GM19463 (cell line): Measurements from ENCODE around the gene NRG2.

Source experiments
- ATAC-seq: cut with Tn5 transposase; IDR thresholded peaks from one replicate; pipeline ENCODE4 v1.9.1; 2021; ENCODE audit warnings: mild to moderate bottlenecking, moderate library complexity; ENCODE audit not compliant: unreplicated experiment

The NRG2 gene

GRCh38 chr5:139910901-139911300, 132.2 kb downstream of the NRG2 start:
- no peak for ATAC-seq

GRCh38 chr5:139910036-139910435, 133.1 kb downstream of the NRG2 start:
- ATAC-seq, result no peak

GRCh38 chr5:139908749-139909148, 134.3 kb downstream of the NRG2 start:
- ATAC-seq, result no peak

- no peak for ATAC-seq
Measured at GRCh38 chr5:139906661-139907060, 136.4 kb downstream of the NRG2 start.

- ATAC-seq, result no peak
Measured at GRCh38 chr5:139904816-139905661, 138.1 kb downstream of the NRG2 start.

GRCh38 chr5:139904566-139904815, 138.6 kb downstream of the NRG2 start:
- ATAC-seq, result no peak

- peak; percentile 52 for ATAC-seq
Measured at GRCh38 chr5:139903795-139904565, 139.1 kb downstream of the NRG2 start.

- no peak for ATAC-seq
Measured at GRCh38 chr5:139903450-139903794, 139.7 kb downstream of the NRG2 start.

GRCh38 chr5:139901986-139902385, 141.1 kb downstream of the NRG2 start:
- ATAC-seq, result no peak

- no peak for ATAC-seq
Measured at GRCh38 chr5:139901251-139901575, 141.9 kb downstream of the NRG2 start.

- no peak for ATAC-seq
Measured at GRCh38 chr5:139900546-139901250, 142.4 kb downstream of the NRG2 start.

GRCh38 chr5:139898981-139899380, 144.1 kb downstream of the NRG2 start:
- ATAC-seq, result no peak

- no peak for ATAC-seq
Measured at GRCh38 chr5:139897982-139898381, 145.1 kb downstream of the NRG2 start.

- no peak for ATAC-seq
Measured at GRCh38 chr5:139897342-139897741, 145.8 kb downstream of the NRG2 start.

- ATAC-seq, result no peak
Measured at GRCh38 chr5:139896718-139897117, 146.4 kb downstream of the NRG2 start.

GRCh38 chr5:139895647-139896046, 147.5 kb downstream of the NRG2 start:
- ATAC-seq, result no peak

- ATAC-seq, result no peak
Measured at GRCh38 chr5:139895046-139895445, 148.1 kb downstream of the NRG2 start.

GRCh38 chr5:139893873-139894272, 149.2 kb downstream of the NRG2 start:
- no peak for ATAC-seq

GRCh38 chr5:139889410-139889809, 153.7 kb downstream of the NRG2 start:
- ATAC-seq, result no peak

- no peak for ATAC-seq
Measured at GRCh38 chr5:139888370-139888769, 154.7 kb downstream of the NRG2 start.

- no peak for ATAC-seq
Measured at GRCh38 chr5:139886213-139886612, 156.9 kb downstream of the NRG2 start.

GRCh38 chr5:139885857-139886208, 157.3 kb downstream of the NRG2 start:
- no peak for ATAC-seq
